GM12892 (cell line): Measurements from ENCODE around the gene DNMT3A.

Experiments used
- POLR2A ChIP-seq: IDR thresholded peaks from 2 replicates; pipeline ENCODE4 v1.6.1; 2011; ENCODE audit warnings: low read depth, low read length, control low read depth
- POLR2AphosphoS5 ChIP-seq: IDR thresholded peaks from 2 replicates; pipeline ENCODE4 v1.6.1; 2011; ENCODE audit warnings: low read depth, low read length, control low read depth
- TAF1 ChIP-seq: IDR thresholded peaks from 2 replicates; pipeline ENCODE4 v1.6.1; 2011; ENCODE audit warnings: low read depth, mild to moderate bottlenecking, control low read depth, low read length, borderline replicate concordance

DNA sequence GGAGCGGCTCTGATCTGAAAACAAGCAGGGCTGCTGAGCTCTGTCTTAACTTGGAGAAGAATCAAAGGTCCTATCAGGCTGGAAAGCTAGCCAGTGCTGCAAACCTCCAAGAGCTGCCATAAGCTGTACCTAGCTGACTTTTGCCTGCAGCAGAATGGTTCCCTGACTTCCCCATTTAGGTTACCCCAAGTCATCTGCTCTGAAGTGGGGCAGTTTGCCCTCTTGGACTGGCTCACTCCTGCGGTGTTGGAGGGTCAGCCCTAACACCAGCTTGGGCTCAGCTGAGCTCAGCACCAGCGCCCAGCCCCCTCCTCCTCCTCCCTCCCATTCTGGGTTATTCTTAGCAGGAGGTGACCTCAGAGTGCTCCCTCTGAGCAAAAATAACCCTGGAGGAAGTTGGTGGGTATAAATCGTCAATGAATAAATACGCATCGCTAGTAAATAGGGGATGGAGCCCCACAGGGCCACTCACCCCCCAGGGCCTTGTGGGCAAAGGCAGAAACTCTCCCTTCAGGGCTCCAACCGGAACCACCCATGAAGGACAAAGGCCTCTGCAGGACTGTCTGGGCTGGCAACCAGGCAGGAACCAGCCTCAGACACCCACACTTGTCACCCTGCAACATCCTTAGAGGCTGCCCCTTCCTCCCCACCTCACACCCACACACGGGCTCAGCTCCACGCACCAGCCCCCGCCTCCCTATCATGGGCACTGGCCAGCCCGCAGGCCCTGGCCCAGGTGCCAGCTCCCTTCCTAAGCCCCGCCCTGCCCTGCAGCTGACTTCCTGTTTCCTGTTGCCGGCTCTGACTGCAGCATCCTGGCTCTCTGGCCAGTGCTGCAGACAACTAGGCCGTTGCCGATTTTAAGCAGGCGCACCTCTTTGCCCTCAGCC is 46.9 kb downstream of the DNMT3A start:
- TF ChIP-seq POLR2A: peak; percentile 74; the same call in 1 of the 2 replicates
- TF ChIP-seq POLR2AphosphoS5: peak; percentile 82
- no peak for TF ChIP-seq TAF1
